Gastrocnemius medialis (tissue), 4 donors: ENCODE data around the gene POLN.

Experiments
- CTCF ChIP-seq, 5 experiments: fragments of 450-650 bp in 3 of 5; fragments of 200-600 bp in 2 of 5; sonication (generic) in 2 of 5; IDR thresholded peaks in 4 of 5; conservative IDR thresholded peaks in 1 of 5; 1 replicate in 4 of 5; 2 replicates in 1 of 5; pipeline ENCODE4 v1.5.1; 2016 to 2019; ENCODE audit warnings: antibody characterized with exemption in 5 of 5, mild to moderate bottlenecking in 3 of 5, moderate library complexity in 3 of 5
- POLR2A ChIP-seq, 2 donors: fragments of 450-650 bp; IDR thresholded peaks; one replicate each; pipeline ENCODE4 v1.6.1; 2017; ENCODE audit warnings: antibody characterized with exemption in 2 of 2, mild to moderate bottlenecking in 2 of 2, moderate library complexity in 2 of 2

GRCh38 chr4:2089222-2089621 lies 152.7 kb downstream of the POLN start:
- TF ChIP-seq CTCF (IDR thresholded peaks at IDR 0.05 in 4 of 5, conservative IDR thresholded peaks at IDR 0.05 in 1 of 5) (no peak), POLR2A (IDR thresholded peaks at IDR 0.05) (no peak)
